Measurements from ENCODE around the gene SH2D4B. TPM values are rescaled to one million over a fixed set of nuclear protein-coding genes. Genes with fewer than 3 reads are reported as not detected.
A peak's percentile ranks its signal among the peaks of the same experiment; 100 is the strongest.

Gene SH2D4B
- total RNA-seq, 1 experiment from 2014 or later = 0.22 TPM

GRCh38 chr10:80530251-80530650, 7.5 kb upstream of the SH2D4B start:
- CTCF ChIA-PET = interaction anchor here (1.5 kb wide), 1 partner anchor 25 kb away, joined by 5 read pairs; no protein-coding TSS in a partner anchor
- H3K9ac ChIP-seq (ENCODE audit: low read length) = no peak overlapping the region
- H3K4me2 ChIP-seq (ENCODE audit: low read length) = no peak overlapping the region
- no peaks in the 10 kb centered on the region for H4K20me1 ChIP-seq (ENCODE audit: insufficient read depth)
- intact Hi-C loops (cut with micrococcal nuclease) = loop anchor here (2.0 to 10.0 kb wide), 3 partner anchors 85 to 275 kb away; no protein-coding TSS in a partner anchor
- no peaks in the 10 kb centered on the region for H3K9me2 ChIP-seq (ENCODE audit: insufficient read depth)
- H3K27ac ChIP-seq (ENCODE audit: low read depth, low read length) = no peak overlapping the region
- no peaks in the 10 kb centered on the region for H3K36me3 ChIP-seq (ENCODE audit: control insufficient read depth in 1 of 2, insufficient read depth in 2 of 2, low read length in 2 of 2)
- RAD21 ChIA-PET (ENCODE audit: low non-redundant PET in 1 of 2, low total read pairs in 2 of 2, uncharacterized antibody in 2 of 2, unreplicated experiment in 2 of 2) = no interaction called here
- BruUV-seq (replicated peaks) = no TSS peak
- H3K79me2 ChIP-seq (ENCODE audit: insufficient read depth, low read length) = no peaks in the 10 kb centered on the region
- no peaks in the 10 kb centered on the region for H3K9me3 ChIP-seq (ENCODE audit: control insufficient read depth in 1 of 2, insufficient read depth in 1 of 2, low read depth in 1 of 2, low read length in 2 of 2)
- POLR2A ChIA-PET = no interaction called here
- peak; percentile 46 to 68 (median 50); a peak in 5 of 6 replicates for TF ChIP-seq CTCF (IDR thresholded peaks at IDR 0.05 in 2 of 3, conservative IDR thresholded peaks at IDR 0.05 in 1 of 3; ENCODE audit: borderline replicate concordance in 1 of 3, insufficient read depth in 1 of 3, low read depth in 2 of 3, low read length in 2 of 3)
- TF ChIP-seq JUND (IDR thresholded peaks at IDR 0.05) = no peak
- no peak for TF ChIP-seq SRF (IDR thresholded peaks at IDR 0.05; ENCODE audit: low read depth)
- TF ChIP-seq YY1 (IDR thresholded peaks at IDR 0.05; ENCODE audit: extremely low read depth, insufficient replicate concordance, low read depth, low read length) = no peak
- TF ChIP-seq ZNF274 (IDR thresholded peaks at IDR 0.05; ENCODE audit: low read depth, low read length) = no peak
- TF ChIP-seq FOSL1 (IDR thresholded peaks at IDR 0.05; ENCODE audit: low read depth) = no peak
- TF ChIP-seq CEBPB (IDR thresholded peaks at IDR 0.05; ENCODE audit: low read depth) = no peak
- no peak for TF ChIP-seq POLR2A (IDR thresholded peaks at IDR 0.05; ENCODE audit: borderline replicate concordance, extremely low read depth, insufficient read depth, insufficient read length)
- peak; percentile 80 for TF ChIP-seq RAD21 (IDR thresholded peaks at IDR 0.05; ENCODE audit: low read depth)
- TF ChIP-seq MAX (IDR thresholded peaks at IDR 0.05) = no peak
- TF ChIP-seq ELF1 (IDR thresholded peaks at IDR 0.05; ENCODE audit: borderline replicate concordance, low read depth) = no peak
- TF ChIP-seq ATF3 (IDR thresholded peaks at IDR 0.05) = no peak
- TF ChIP-seq EZH2 (IDR thresholded peaks at IDR 0.05) = no peak
- no peak for TF ChIP-seq EZH2phosphoT487 (IDR thresholded peaks at IDR 0.05; ENCODE audit: borderline replicate concordance)
- TF ChIP-seq REST (IDR thresholded peaks at IDR 0.05; ENCODE audit: low read depth) = no peak
- H3K27me3 ChIP-seq (ENCODE audit: insufficient read depth, low read length) = no peaks in the 10 kb centered on the region
- DNase-seq (ENCODE audit: low read depth, low spot score) (peak; percentile 27), ATAC-seq (peak; percentile 91)
- H3K4me3 ChIP-seq (replicated peaks in 1 of 2; ENCODE audit: low read depth in 1 of 2, low read length in 2 of 2) = no peak overlapping the region
- H2AFZ ChIP-seq (ENCODE audit: low read depth, low read length, poor library complexity, severe bottlenecking) = no peak overlapping the region
- H3K4me1 ChIP-seq (ENCODE audit: control insufficient read depth in 1 of 2, insufficient read depth in 2 of 2, low read length in 2 of 2) = peaks cover 0 to 4% of the 10 kb centered on the region in 2 experiments; a peak in 1 of 4 replicates
